Kidney (tissue), 14 donors: ENCODE measurements around the gene SLC30A3. TPM values are rescaled to one million over a fixed set of nuclear protein-coding genes. Genes with fewer than 3 reads are reported as not detected.

Experiments used
- DNase-seq, 5 donors: peaks; one replicate each; pipeline ENCODE4 v3.0.0-alpha.2; 2013 to 2020
- FAIRE-seq: peaks from 2 replicates; lab custom pipeline; 2012; peaks lifted over from hg19 to GRCh38; lab: Jason Lieb, UNC
- H3K27ac ChIP-seq, 2 donors: one replicate each; pipeline ENCODE4 v1.7.0; 2013; ENCODE audit warnings: low read depth in 2 of 2, low read length in 2 of 2, inconsistent platforms in 1 of 2
- H3K27me3 ChIP-seq: one replicate; pipeline ENCODE4 v1.7.1; 2013; ENCODE audit warnings: low read length, inconsistent platforms; ENCODE audit not compliant: control insufficient read depth, insufficient read depth
- H3K36me3 ChIP-seq, 3 donors: one replicate each; pipeline versions ENCODE4 v1.7.0 to v1.7.1; 2013; ENCODE audit warnings: low read length in 3 of 3, control low read depth in 1 of 3, inconsistent platforms in 1 of 3; ENCODE audit not compliant: insufficient read depth in 3 of 3, control insufficient read depth in 2 of 3
- H3K4me1 ChIP-seq, 3 donors: one replicate each; pipeline versions ENCODE4 v1.7.0 to v1.7.1; 2013; ENCODE audit warnings: low read length in 3 of 3, inconsistent platforms in 1 of 3, low read depth in 1 of 3; ENCODE audit not compliant: control insufficient read depth in 2 of 3, insufficient read depth in 2 of 3
- H3K4me3 ChIP-seq, 3 donors: one replicate each; pipeline versions ENCODE4 v1.7.0 to v1.8.1; 2013; ENCODE audit warnings: low read length in 3 of 3, control low read depth in 1 of 3, inconsistent platforms in 1 of 3
- H3K9ac ChIP-seq, 3 donors: one replicate each; pipeline versions ENCODE4 v1.7.0 to v1.7.1; 2013; ENCODE audit warnings: low read length in 3 of 3, control low read depth in 1 of 3, inconsistent platforms in 1 of 3
- H3K9me3 ChIP-seq, 3 donors: one replicate each; pipeline versions ENCODE4 v1.7.0 to v1.7.1; 2013; ENCODE audit warnings: low read length in 3 of 3, control low read depth in 1 of 3, inconsistent platforms in 1 of 3; ENCODE audit not compliant: control insufficient read depth in 2 of 3, insufficient read depth in 1 of 3
- intact Hi-C: fragments of 100-400 bp; cut with DNase I; formaldehyde crosslinking; loops from one replicate; pipeline ENCODE4 v1.11.1; 2022
- polyA plus RNA-seq: library from polyadenylated mRNA; stranded (reverse); fragments of 350-450 nt; fragmentation: Illumina TruSeq; extraction: RNeasy Lipid Tissue Mini Kit (QIAGEN cat#74804); gene quantifications from one replicate; pipeline ENCODE4 v1.2.3, GENCODE V29; 2014; ENCODE audit warnings: low read depth, low replicate concordance; ENCODE audit not compliant: insufficient read depth
- total RNA-seq: library from RNA; stranded (reverse); fragmentation: NEBNext Ultra II Directional; extraction: Animal tissue kit (Norgen Biotek cat#: 25700); gene quantifications from one replicate; pipeline ENCODE4 v1.2.1, GENCODE V29; 2021
- TF ChIP-seq, protein P1 (sequence below): IDR thresholded peaks from 3 replicates; pipeline ENCODE4 v1.5.1; 2012; ENCODE audit warnings: mild to moderate bottlenecking, moderate library complexity, borderline replicate concordance; ENCODE audit not compliant: insufficient read depth; ENCODE audit errors: extremely low read depth
- donor health status: control.
- donor health status: control.
- donor health status: control.
- donor health status: control.
- donor health status: control.
- donor health status: DM: yes; HTN: yes; CAD: no.
- donor health status: Normal renal cell carcinoma (clear cell type).

Gene SLC30A3
- total and polyA plus RNA-seq, 2 donors from 2014 or later, result 0.31 TPM; not detected in 1

GRCh38 chr2:27258051-27258450 is 4.8 kb downstream of the SLC30A3 start:
- Histone ChIP-seq H3K4me3 (no peak overlapping the region), H3K4me1 (peaks cover 0 to 4% (median under 1%) of the 10 kb centered on the region in 3 donors), H3K36me3 (no peaks in the 10 kb centered on the region), H3K27me3 (peaks cover 6% of the 10 kb centered on the region), H3K27ac (no peak overlapping the region), H3K9ac (no peak overlapping the region), H3K9me3 (no peaks in the 10 kb centered on the region)
- FAIRE-seq (no peak), DNase-seq (no peak)
- TF ChIP-seq, protein P1, sequence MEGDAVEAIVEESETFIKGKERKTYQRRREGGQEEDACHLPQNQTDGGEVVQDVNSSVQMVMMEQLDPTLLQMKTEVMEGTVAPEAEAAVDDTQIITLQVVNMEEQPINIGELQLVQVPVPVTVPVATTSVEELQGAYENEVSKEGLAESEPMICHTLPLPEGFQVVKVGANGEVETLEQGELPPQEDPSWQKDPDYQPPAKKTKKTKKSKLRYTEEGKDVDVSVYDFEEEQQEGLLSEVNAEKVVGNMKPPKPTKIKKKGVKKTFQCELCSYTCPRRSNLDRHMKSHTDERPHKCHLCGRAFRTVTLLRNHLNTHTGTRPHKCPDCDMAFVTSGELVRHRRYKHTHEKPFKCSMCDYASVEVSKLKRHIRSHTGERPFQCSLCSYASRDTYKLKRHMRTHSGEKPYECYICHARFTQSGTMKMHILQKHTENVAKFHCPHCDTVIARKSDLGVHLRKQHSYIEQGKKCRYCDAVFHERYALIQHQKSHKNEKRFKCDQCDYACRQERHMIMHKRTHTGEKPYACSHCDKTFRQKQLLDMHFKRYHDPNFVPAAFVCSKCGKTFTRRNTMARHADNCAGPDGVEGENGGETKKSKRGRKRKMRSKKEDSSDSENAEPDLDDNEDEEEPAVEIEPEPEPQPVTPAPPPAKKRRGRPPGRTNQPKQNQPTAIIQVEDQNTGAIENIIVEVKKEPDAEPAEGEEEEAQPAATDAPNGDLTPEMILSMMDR, result no peak
- intact Hi-C loops, result no loop called here

GRCh38 chr2:27256855-27257454 is 5.9 kb downstream of the SLC30A3 start:
- DNase-seq (no peak), FAIRE-seq (no peak)
- H3K27ac ChIP-seq, result no peak overlapping the region
- peaks cover 6% of the 10 kb centered on the region for H3K27me3 ChIP-seq
- H3K4me1 ChIP-seq, result no peaks in the 10 kb centered on the region
- H3K9ac ChIP-seq, result no peak overlapping the region
- no peaks in the 10 kb centered on the region for H3K36me3 ChIP-seq
- H3K9me3 ChIP-seq, result no peaks in the 10 kb centered on the region
- no peak overlapping the region for H3K4me3 ChIP-seq
- TF ChIP-seq, protein P1, result no peak
- intact Hi-C loops, result no loop called here

DNA sequence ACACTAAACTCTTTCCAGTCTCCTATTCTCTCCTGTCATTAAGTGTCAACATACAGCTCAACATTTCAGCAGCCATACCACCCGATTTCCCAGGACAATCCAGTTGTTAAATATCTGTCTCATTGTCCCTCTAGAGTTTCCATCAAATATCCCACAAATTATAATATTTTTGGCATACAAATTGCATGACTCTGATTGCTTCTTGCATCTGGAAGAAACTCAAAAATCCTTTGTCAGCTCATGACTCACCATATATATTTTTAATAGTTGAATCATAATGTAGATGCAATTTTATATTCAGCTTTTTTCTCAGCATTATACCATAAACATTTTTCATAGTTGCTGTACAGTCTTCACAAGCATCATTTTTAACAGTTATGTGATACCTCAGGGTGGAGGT is 7.2 kb downstream of the SLC30A3 start:
- no peak overlapping the region for H3K9ac ChIP-seq
- H3K9me3 ChIP-seq, result no peaks in the 10 kb centered on the region
- FAIRE-seq (no peak), DNase-seq (no peak)
- intact Hi-C loops, result no loop called here
- no peak overlapping the region for H3K4me3 ChIP-seq
- H3K27ac ChIP-seq, result no peak overlapping the region
- no peaks in the 10 kb centered on the region for H3K36me3 ChIP-seq
- TF ChIP-seq, protein P1, result no peak
- peaks cover under 1% of the 10 kb centered on the region for H3K27me3 ChIP-seq
- H3K4me1 ChIP-seq, result no peaks in the 10 kb centered on the region

GRCh38 chr2:27255187-27255586 is 7.7 kb downstream of the SLC30A3 start:
- no peak for DNase-seq

More at GRCh38 chr2:27255187-27255586, 7.7 kb downstream of the SLC30A3 start:
- Histone ChIP-seq H3K27ac (no peak overlapping the region), H3K36me3 (no peaks in the 10 kb centered on the region), H3K9ac (no peak overlapping the region), H3K27me3 (no peaks in the 10 kb centered on the region), H3K9me3 (no peaks in the 10 kb centered on the region), H3K4me1 (no peaks in the 10 kb centered on the region), H3K4me3 (no peak overlapping the region)
- no peak for FAIRE-seq
- TF ChIP-seq, protein P1, result no peak
- intact Hi-C loops, result no loop called here
